Mononuclear cell (primary cell): ENCODE measurements around the gene FAM181A. TPM values are rescaled to one million over a fixed set of nuclear protein-coding genes. Genes with fewer than 3 reads are reported as not detected.

Source experiments
- H3K27me3 ChIP-seq: 2 replicates; pipeline ENCODE4 v1.6.0; 2011; ENCODE audit warnings: low read length, control low read depth; ENCODE audit not compliant: insufficient read depth
- H3K4me1 ChIP-seq: 2 replicates; pipeline ENCODE4 v1.5.1; 2011; ENCODE audit warnings: mild to moderate bottlenecking, low read length, control low read depth; ENCODE audit not compliant: insufficient read depth
- H3K4me3 ChIP-seq: 2 replicates; pipeline ENCODE4 v1.5.1; 2011; ENCODE audit warnings: mild to moderate bottlenecking, low read length, moderate library complexity
- H3K9me3 ChIP-seq: 2 replicates; pipeline ENCODE4 v1.5.1; 2011; ENCODE audit warnings: low read depth, mild to moderate bottlenecking, control low read depth, low read length
- total RNA-seq: library from RNA; depleted of rRNA; stranded (reverse); fragments of >200 nt; gene quantifications from one replicate; pipeline ENCODE4 v1.2.3, GENCODE V29; 2012

Gene FAM181A
- total RNA-seq, 1 donor = not detected

- no peaks in the 10 kb centered on the region for H3K9me3 ChIP-seq
- no peaks in the 10 kb centered on the region for H3K27me3 ChIP-seq
- H3K4me1 ChIP-seq = no peaks in the 10 kb centered on the region
- H3K4me3 ChIP-seq = no peak overlapping the region
Measured at GRCh38 chr14:93915800-93916199, 11.3 kb upstream of the FAM181A start.

DNA sequence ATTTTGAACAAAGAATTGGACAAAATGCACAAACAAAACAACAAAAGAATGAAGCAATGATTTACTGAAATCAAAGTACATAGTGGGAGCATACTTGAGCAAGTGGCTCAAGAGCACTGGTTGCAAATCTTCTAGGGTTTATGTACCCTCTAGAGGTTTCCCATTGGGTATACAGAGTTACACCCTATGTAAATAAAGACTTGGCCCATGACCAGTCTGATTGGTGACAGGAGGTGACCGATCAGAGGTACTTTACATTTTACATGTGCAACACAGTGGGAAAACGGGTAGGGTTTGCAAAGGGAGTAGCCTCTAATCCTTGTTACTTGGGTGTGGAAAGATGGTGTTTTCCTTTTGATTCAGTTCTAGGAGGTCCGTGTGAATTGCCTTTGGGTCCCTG is 10.6 kb upstream of the FAM181A start:
- Histone ChIP-seq H3K9me3 (no peaks in the 10 kb centered on the region), H3K4me1 (no peaks in the 10 kb centered on the region), H3K4me3 (no peak overlapping the region), H3K27me3 (no peaks in the 10 kb centered on the region)

DNA sequence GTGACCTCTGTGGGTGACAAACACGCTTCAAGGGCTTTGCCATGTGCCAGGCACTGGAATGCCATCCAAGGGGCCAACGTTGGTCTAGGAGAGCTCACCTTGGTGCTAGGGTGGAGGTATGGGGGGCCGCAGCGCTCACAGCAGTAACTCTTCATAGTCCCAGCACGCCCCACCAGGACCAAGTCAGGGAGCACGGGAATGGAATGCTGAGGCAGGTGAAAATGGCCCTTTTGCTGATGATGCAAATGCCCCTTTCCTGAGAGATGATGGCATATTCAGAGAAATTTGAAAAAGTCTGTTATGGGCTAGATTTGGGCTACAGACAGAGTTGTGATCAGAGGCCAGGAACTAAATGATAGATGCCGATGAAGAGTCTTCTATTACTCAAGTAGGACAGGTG is 10.0 kb upstream of the FAM181A start:
- no peaks in the 10 kb centered on the region for H3K9me3 ChIP-seq
- H3K27me3 ChIP-seq = no peaks in the 10 kb centered on the region
- no peaks in the 10 kb centered on the region for H3K4me1 ChIP-seq
- H3K4me3 ChIP-seq = no peak overlapping the region

DNA sequence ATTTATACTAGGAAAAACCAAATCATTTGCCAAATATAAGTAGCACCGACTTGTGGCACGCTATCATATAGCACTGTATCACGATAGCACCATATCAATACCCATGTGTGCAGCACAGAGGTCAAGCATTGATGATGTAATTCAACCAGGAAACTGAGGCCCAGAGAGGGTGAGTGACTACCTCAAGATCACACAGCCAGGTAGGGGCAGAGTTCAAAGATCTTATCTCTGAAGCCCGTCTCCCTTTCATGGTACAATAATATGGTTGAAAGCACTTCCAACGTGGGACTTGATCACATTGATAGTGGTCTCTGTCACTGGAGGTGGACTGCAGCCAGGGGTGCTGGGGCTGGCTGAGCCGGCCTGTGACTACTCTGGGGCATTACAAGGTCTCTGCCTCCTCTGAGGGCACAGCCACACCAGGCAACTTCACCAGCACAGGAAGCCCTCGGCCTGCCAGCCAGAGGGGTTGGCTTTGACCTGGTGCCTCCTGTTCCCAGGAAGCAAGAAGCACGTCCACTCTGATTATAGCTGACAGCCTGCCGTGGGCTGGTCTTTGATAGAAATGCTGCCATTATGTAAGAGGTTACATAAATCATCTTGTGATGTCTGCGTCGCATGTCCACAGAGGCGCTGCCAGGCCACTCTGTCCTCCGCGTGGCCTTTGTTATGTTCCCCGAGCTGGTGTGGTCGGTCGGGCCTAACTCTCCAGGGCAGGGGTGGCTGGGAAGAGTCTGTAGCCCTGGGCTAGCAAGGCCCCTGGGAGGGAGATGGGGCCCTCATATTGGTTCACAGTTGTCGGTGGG is 5.9 kb upstream of the FAM181A start:
- H3K27me3 ChIP-seq = no peaks in the 10 kb centered on the region
- H3K4me3 ChIP-seq = no peak overlapping the region
- H3K4me1 ChIP-seq = no peaks in the 10 kb centered on the region
- no peaks in the 10 kb centered on the region for H3K9me3 ChIP-seq

DNA sequence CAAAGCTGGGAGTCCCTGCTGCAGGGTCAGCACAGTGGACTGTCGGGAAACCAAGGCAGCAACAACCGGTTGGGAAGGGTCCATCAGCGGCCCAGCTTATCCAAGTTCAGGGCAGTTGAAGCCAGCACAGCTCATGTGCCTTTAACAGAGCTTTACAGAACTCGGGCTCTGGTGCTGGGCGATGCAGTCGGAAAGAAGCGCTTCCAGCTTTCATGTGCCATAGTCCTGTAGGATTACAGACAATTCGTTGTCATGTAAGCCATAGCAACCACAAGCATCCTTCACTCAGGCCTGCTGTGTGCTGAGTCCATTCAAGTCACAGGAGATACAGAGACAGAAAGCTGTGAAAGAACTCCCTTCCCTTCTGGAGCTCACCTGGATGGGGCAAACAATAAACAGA is 3.5 kb upstream of the FAM181A start:
- H3K9me3 ChIP-seq = no peaks in the 10 kb centered on the region
- no peak overlapping the region for H3K4me3 ChIP-seq
- H3K27me3 ChIP-seq = no peaks in the 10 kb centered on the region
- no peaks in the 10 kb centered on the region for H3K4me1 ChIP-seq

GRCh38 chr14:93924592-93925355 is 2.4 kb upstream of the FAM181A start:
- no peaks in the 10 kb centered on the region for H3K4me1 ChIP-seq
- H3K4me3 ChIP-seq = no peak overlapping the region

DNA sequence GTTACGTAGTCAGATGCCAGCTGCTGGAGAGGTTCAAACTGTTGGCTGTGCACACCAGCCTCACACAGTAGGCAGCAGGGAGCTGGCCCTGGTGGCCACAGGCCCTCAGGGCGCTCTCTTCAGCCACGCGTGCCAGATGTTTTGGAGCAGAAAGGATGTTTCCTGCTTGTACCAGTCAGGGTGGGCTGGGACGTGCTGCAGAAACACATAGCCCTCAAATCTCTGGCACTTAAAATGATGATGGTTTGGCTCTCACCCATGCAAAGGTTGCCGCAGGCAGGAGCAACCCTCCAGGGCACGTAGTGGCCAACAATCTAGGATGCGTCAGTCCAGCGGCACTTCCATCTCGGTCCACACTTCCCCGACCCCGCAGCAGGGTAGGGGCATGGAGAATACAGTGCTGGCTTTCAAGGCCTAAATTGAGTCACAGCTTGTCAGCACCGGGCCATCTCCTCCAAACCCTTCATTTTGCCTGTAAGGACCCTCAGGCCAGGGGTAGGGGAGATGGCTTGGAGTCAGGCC is 1.7 kb upstream of the FAM181A start:
- H3K27me3 ChIP-seq = no peaks in the 10 kb centered on the region
- no peaks in the 10 kb centered on the region for H3K4me1 ChIP-seq
- H3K9me3 ChIP-seq = no peaks in the 10 kb centered on the region
- H3K4me3 ChIP-seq = no peak overlapping the region

More at GRCh38 chr14:93924592-93925355, 2.4 kb upstream of the FAM181A start:
- no peaks in the 10 kb centered on the region for H3K27me3 ChIP-seq
- H3K9me3 ChIP-seq = no peaks in the 10 kb centered on the region

- H3K27me3 ChIP-seq = no peaks in the 10 kb centered on the region
- H3K4me3 ChIP-seq = no peak overlapping the region
- no peaks in the 10 kb centered on the region for H3K9me3 ChIP-seq
- H3K4me1 ChIP-seq = no peaks in the 10 kb centered on the region
Measured at GRCh38 chr14:93926245-93926872, 785 bp upstream of the FAM181A start.

GRCh38 chr14:93927800-93928145 is 629 bp downstream of the FAM181A start:
- H3K4me3 ChIP-seq = no peak overlapping the region
- no peaks in the 10 kb centered on the region for H3K9me3 ChIP-seq
- no peaks in the 10 kb centered on the region for H3K4me1 ChIP-seq
- no peaks in the 10 kb centered on the region for H3K27me3 ChIP-seq

GRCh38 chr14:93928184-93929047 is 1.3 kb downstream of the FAM181A start:
- Histone ChIP-seq H3K9me3 (no peaks in the 10 kb centered on the region), H3K4me3 (no peak overlapping the region), H3K27me3 (no peaks in the 10 kb centered on the region), H3K4me1 (no peaks in the 10 kb centered on the region)

DNA sequence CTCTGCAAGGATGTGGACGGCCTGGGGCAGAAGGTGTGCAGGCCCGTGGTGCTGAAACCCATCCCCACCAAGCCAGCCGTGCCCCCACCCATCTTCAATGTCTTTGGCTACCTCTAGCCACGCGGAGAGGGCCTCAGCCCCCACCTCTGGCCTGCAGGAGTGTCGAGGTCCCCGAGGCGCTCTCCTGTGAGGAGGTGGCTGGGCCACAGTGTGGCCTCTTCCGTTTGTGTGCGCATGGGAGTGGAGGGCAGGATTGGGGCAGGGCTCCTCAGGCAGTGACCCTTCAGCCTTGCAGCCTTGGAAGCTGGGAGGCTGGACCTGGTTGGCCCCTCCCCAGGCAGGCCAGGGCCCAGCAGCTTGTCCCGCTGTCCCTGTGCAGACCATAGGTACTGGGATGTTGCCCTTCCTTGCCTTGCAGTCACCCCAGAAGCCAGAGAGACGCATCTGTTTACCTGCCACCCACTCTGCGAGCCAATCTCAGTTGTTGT is 1.9 kb downstream of the FAM181A start:
- Histone ChIP-seq H3K4me1 (no peaks in the 10 kb centered on the region), H3K9me3 (no peaks in the 10 kb centered on the region), H3K4me3 (no peak overlapping the region), H3K27me3 (no peaks in the 10 kb centered on the region)

- Histone ChIP-seq H3K9me3 (no peaks in the 10 kb centered on the region), H3K4me3 (no peak overlapping the region), H3K27me3 (no peaks in the 10 kb centered on the region), H3K4me1 (no peaks in the 10 kb centered on the region)
Measured at GRCh38 chr14:93929657-93930056, 2.5 kb downstream of the FAM181A start.

DNA sequence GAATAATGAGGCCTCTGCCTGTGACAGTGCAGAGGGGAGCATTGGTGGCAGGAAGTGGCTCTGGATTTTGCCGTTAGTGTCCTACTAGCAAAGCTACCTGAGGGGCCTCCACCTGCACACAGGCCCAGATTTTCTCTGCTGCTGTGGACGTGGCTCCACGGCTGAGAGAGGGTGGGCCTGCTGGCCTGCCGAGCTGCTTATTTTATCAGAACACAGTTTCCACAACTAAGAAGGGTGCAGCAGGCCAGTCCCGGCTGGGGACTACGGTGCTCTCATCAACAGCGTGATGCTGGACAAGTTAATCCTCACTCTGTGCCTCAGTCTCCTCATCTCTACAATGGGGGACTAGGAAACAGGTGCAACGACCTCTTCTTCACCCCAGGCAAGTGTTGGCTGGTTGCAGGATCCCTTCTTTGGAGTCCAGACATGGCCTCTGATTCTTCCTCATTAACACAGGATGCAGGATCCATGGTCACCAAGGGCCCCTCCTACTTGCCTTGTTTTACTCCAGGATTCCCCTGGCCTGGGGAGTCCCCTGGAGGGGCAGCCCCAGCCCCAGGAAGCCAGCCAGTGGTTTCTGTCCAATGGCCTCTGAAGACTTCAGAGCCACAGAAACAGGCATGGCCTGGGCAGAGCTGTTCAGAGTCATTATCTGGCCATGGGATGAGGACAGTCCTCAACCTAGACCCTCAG is 3.3 kb downstream of the FAM181A start:
- Histone ChIP-seq H3K9me3 (no peaks in the 10 kb centered on the region), H3K27me3 (no peaks in the 10 kb centered on the region), H3K4me1 (no peaks in the 10 kb centered on the region), H3K4me3 (no peak overlapping the region)

GRCh38 chr14:93930989-93931307 is 3.8 kb downstream of the FAM181A start:
- no peaks in the 10 kb centered on the region for H3K4me1 ChIP-seq
- H3K9me3 ChIP-seq = no peaks in the 10 kb centered on the region
- no peaks in the 10 kb centered on the region for H3K27me3 ChIP-seq
- H3K4me3 ChIP-seq = no peak overlapping the region
